SJSA1 (cell line): Measurements from ENCODE around the gene FBXO7. TPM values are rescaled to one million over a fixed set of nuclear protein-coding genes. Genes with fewer than 3 reads are reported as not detected.
"Not testable (repeated sequence)": the region's sequence is repeated elsewhere in the genome, so short reads cannot be mapped to it uniquely, and the experiment has no call there.

Experiments
- DNase-seq, 2 experiments: peaks; one replicate each; pipeline ENCODE4 v3.0.0-alpha.2; 2015 to 2020; ENCODE audit warnings: low spot score in 2 of 2, low read depth in 1 of 2
- H3K27ac ChIP-seq: fragments of 250-450 bp; sonication (Bioruptor Pico); 2 replicates; pipeline ENCODE4 v1.5.1; 2020; ENCODE audit warnings: mild to moderate bottlenecking, moderate library complexity
- H3K27me3 ChIP-seq: fragments of 250-450 bp; sonication (Bioruptor Pico); replicated peaks from 2 replicates; pipeline ENCODE4 v1.5.1; 2020; ENCODE audit warnings: mild to moderate bottlenecking, moderate library complexity
- H3K36me3 ChIP-seq: fragments of 250-450 bp; sonication (Bioruptor Pico); 2 replicates; pipeline ENCODE4 v1.5.1; 2020; ENCODE audit warnings: mild to moderate bottlenecking
- H3K4me1 ChIP-seq: fragments of 250-450 bp; sonication (Bioruptor Pico); replicated peaks from 2 replicates; pipeline ENCODE4 v1.6.1; 2021; ENCODE audit warnings: mild to moderate bottlenecking
- H3K4me3 ChIP-seq: fragments of 250-450 bp; sonication (Bioruptor Pico); 2 replicates; pipeline ENCODE4 v1.5.1; 2020; ENCODE audit warnings: mild to moderate bottlenecking
- H3K9me3 ChIP-seq: fragments of 250-450 bp; sonication (Bioruptor Pico); replicated peaks from 2 replicates; pipeline ENCODE4 v1.5.1; 2020; ENCODE audit warnings: mild to moderate bottlenecking
- total RNA-seq: library from RNA; depleted of rRNA; stranded (reverse); fragments of >200 nt; shearing (Covaris generic); gene quantifications from 2 replicates; pipeline ENCODE4 v1.2.3, GENCODE V29; 2014

The FBXO7 gene
- total RNA-seq, 1 experiment from 2014 or later, result 139 TPM

GRCh38 chr22:32476281-32477195 lies 1.9 kb downstream of the FBXO7 start:
- Histone ChIP-seq H3K4me3 (peak overlapping the region; percentile 96), H3K9me3 (no peaks in the 10 kb centered on the region), H3K36me3 (peaks cover 33% of the 10 kb centered on the region), H3K27ac (peak overlapping the region; percentile 98; the same call in 1 of the 2 replicates), H3K27me3 (no peaks in the 10 kb centered on the region), H3K4me1 (peaks cover 17% of the 10 kb centered on the region)
- peak in 1 of 2 experiments; percentile 5 for DNase-seq

GRCh38 chr22:32477596-32477995 lies 3.0 kb downstream of the FBXO7 start:
- no peak overlapping the region for H3K27ac ChIP-seq
- H3K9me3 ChIP-seq, result no peaks in the 10 kb centered on the region
- H3K4me1 ChIP-seq, result peaks cover 13% of the 10 kb centered on the region
- peaks cover 39% of the 10 kb centered on the region for H3K36me3 ChIP-seq
- H3K4me3 ChIP-seq, result no peak overlapping the region
- H3K27me3 ChIP-seq, result no peaks in the 10 kb centered on the region
- no peak for DNase-seq

- H3K27ac ChIP-seq, H3K27me3 ChIP-seq, DNase-seq, H3K9me3 ChIP-seq, H3K4me3 ChIP-seq: not testable (repeated sequence)
- peaks cover 11% of the 10 kb centered on the region for H3K4me1 ChIP-seq
- peaks cover 47% of the 10 kb centered on the region for H3K36me3 ChIP-seq
Observed at GRCh38 chr22:32478552-32478951, 3.9 kb downstream of the FBXO7 start.

- Histone ChIP-seq H3K27ac (no peak overlapping the region), H3K36me3 (peaks cover 52% of the 10 kb centered on the region), H3K27me3 (no peaks in the 10 kb centered on the region), H3K4me1 (peaks cover 6% of the 10 kb centered on the region), H3K4me3 (no peak overlapping the region), H3K9me3 (no peaks in the 10 kb centered on the region)
- no peak for DNase-seq
Observed at GRCh38 chr22:32478994-32479393, 4.4 kb downstream of the FBXO7 start.

- Histone ChIP-seq H3K4me1 (peaks cover 4% of the 10 kb centered on the region), H3K27me3 (no peaks in the 10 kb centered on the region), H3K36me3 (peaks cover 57% of the 10 kb centered on the region), H3K27ac (no peak overlapping the region), H3K4me3 (no peak overlapping the region), H3K9me3 (no peaks in the 10 kb centered on the region)
- DNase-seq, result no peak
Observed at GRCh38 chr22:32480238-32480637, 5.6 kb downstream of the FBXO7 start.

GRCh38 chr22:32482708-32483107 lies 8.1 kb downstream of the FBXO7 start:
- Histone ChIP-seq H3K4me1 (no peaks in the 10 kb centered on the region), H3K4me3 (no peak overlapping the region), H3K27ac (no peak overlapping the region), H3K9me3 (no peaks in the 10 kb centered on the region), H3K27me3 (no peaks in the 10 kb centered on the region), H3K36me3 (peaks cover 78% of the 10 kb centered on the region)
- no peak for DNase-seq

GRCh38 chr22:32486656-32487390 lies 12.2 kb downstream of the FBXO7 start:
- DNase-seq, result no peak
- Histone ChIP-seq H3K4me1 (no peaks in the 10 kb centered on the region), H3K4me3 (no peak overlapping the region), H3K9me3 (no peaks in the 10 kb centered on the region), H3K27ac (no peak overlapping the region), H3K36me3 (peaks cover 93% of the 10 kb centered on the region), H3K27me3 (no peaks in the 10 kb centered on the region)

GRCh38 chr22:32487461-32487860 lies 12.8 kb downstream of the FBXO7 start:
- Histone ChIP-seq H3K27ac (no peak overlapping the region), H3K4me1 (no peaks in the 10 kb centered on the region), H3K9me3 (no peaks in the 10 kb centered on the region), H3K27me3 (no peaks in the 10 kb centered on the region), H3K36me3 (peaks cover 94% of the 10 kb centered on the region), H3K4me3 (no peak overlapping the region)
- no peak for DNase-seq

GRCh38 chr22:32489377-32489776 lies 14.8 kb downstream of the FBXO7 start:
- peaks cover 95% of the 10 kb centered on the region for H3K36me3 ChIP-seq

GRCh38 chr22:32490279-32490678 lies 15.7 kb downstream of the FBXO7 start:
- Histone ChIP-seq H3K27me3 (no peaks in the 10 kb centered on the region), H3K36me3 (peaks cover 95% of the 10 kb centered on the region), H3K4me1 (no peaks in the 10 kb centered on the region), H3K27ac (no peak overlapping the region), H3K4me3 (no peak overlapping the region), H3K9me3 (no peaks in the 10 kb centered on the region)
- no peak for DNase-seq

More at GRCh38 chr22:32489377-32489776, 14.8 kb downstream of the FBXO7 start:
- Histone ChIP-seq H3K9me3 (no peaks in the 10 kb centered on the region), H3K4me1 (no peaks in the 10 kb centered on the region), H3K27ac (no peak overlapping the region), H3K27me3 (no peaks in the 10 kb centered on the region), H3K4me3 (no peak overlapping the region)
- no peak for DNase-seq

GRCh38 chr22:32492111-32492510 lies 17.5 kb downstream of the FBXO7 start:
- no peaks in the 10 kb centered on the region for H3K4me1 ChIP-seq
- no peak overlapping the region for H3K27ac ChIP-seq
- DNase-seq, result no peak
- no peaks in the 10 kb centered on the region for H3K27me3 ChIP-seq
- H3K4me3 ChIP-seq, result no peak overlapping the region
- H3K9me3 ChIP-seq, result no peaks in the 10 kb centered on the region
- H3K36me3 ChIP-seq, result peaks cover 95% of the 10 kb centered on the region

GRCh38 chr22:32493551-32493950 lies 18.9 kb downstream of the FBXO7 start:
- Histone ChIP-seq H3K4me3 (no peak overlapping the region), H3K9me3 (no peaks in the 10 kb centered on the region), H3K27ac (no peak overlapping the region), H3K4me1 (no peaks in the 10 kb centered on the region), H3K36me3 (peaks cover 95% of the 10 kb centered on the region), H3K27me3 (no peaks in the 10 kb centered on the region)
- DNase-seq, result no peak

- Histone ChIP-seq H3K36me3 (peaks cover 92% of the 10 kb centered on the region), H3K4me1 (no peaks in the 10 kb centered on the region), H3K9me3 (no peaks in the 10 kb centered on the region), H3K27me3 (no peaks in the 10 kb centered on the region), H3K27ac (no peak overlapping the region), H3K4me3 (no peak overlapping the region)
- DNase-seq, result no peak
Observed at GRCh38 chr22:32494971-32495370, 20.4 kb downstream of the FBXO7 start.

- Histone ChIP-seq H3K4me1 (no peaks in the 10 kb centered on the region), H3K27ac (no peak overlapping the region), H3K36me3 (peaks cover 53% of the 10 kb centered on the region), H3K27me3 (no peaks in the 10 kb centered on the region), H3K4me3 (no peak overlapping the region), H3K9me3 (no peaks in the 10 kb centered on the region)
- DNase-seq, result no peak
Observed at GRCh38 chr22:32499666-32500065, 25.1 kb downstream of the FBXO7 start.
